Esophagus squamous epithelium (tissue), 5 donors: ENCODE measurements around the gene BCL7A. TPM values are rescaled to one million over a fixed set of nuclear protein-coding genes. Genes with fewer than 3 reads are reported as not detected.

Source experiments
- DNase-seq: peaks from one replicate; lab custom pipeline; 2025; lab: John Stamatoyannopoulos, UW
- H3K27ac ChIP-seq, 4 donors: fragments of 200-600 bp; sonication (generic); one replicate each; pipeline ENCODE4 v1.5.1; 2016 to 2019; ENCODE audit warnings: mild to moderate bottlenecking in 1 of 4
- H3K27me3 ChIP-seq, 4 donors: fragments of 200-600 bp; sonication (generic); 1 replicate in 3 of 4; 2 replicates in 1 of 4; pipeline versions ENCODE4 v1.5.1 to v1.6.0; 2017 to 2021; ENCODE audit warnings: antibody characterized with exemption in 1 of 4
- H3K36me3 ChIP-seq, 3 donors: fragments of 200-600 bp; sonication (generic); one replicate each; pipeline ENCODE4 v1.5.1; 2016 to 2019
- H3K4me1 ChIP-seq, 3 donors: fragments of 200-600 bp; sonication (generic); one replicate each; pipeline ENCODE4 v1.5.1; 2017 to 2019
- H3K4me3 ChIP-seq, 4 donors: fragments of 200-600 bp; sonication (generic); 1 replicate in 3 of 4; 2 replicates in 1 of 4; pipeline ENCODE4 v1.5.1; 2016 to 2019; ENCODE audit warnings: mild to moderate bottlenecking in 2 of 4, moderate library complexity in 1 of 4
- H3K9me3 ChIP-seq, 3 donors: fragments of 200-600 bp; sonication (generic); one replicate each; pipeline ENCODE4 v1.5.1; 2016 to 2019
- CTCF ChIP-seq, 6 experiments: fragments of 450-650 bp in 4 of 6; fragments of 200-600 bp in 2 of 6; sonication (generic) in 2 of 6; IDR thresholded peaks; one replicate each; pipeline ENCODE4 v1.5.1; 2016 to 2019; ENCODE audit warnings: antibody characterized with exemption in 6 of 6, mild to moderate bottlenecking in 4 of 6, moderate library complexity in 4 of 6
- POLR2A ChIP-seq, 4 donors: fragments of 450-650 bp; IDR thresholded peaks; one replicate each; pipeline ENCODE4 v1.6.1; 2017; ENCODE audit warnings: antibody characterized with exemption in 4 of 4, mild to moderate bottlenecking in 4 of 4, moderate library complexity in 3 of 4
- WGBS, 2 donors: methylation state at CpG; one replicate each; pipeline ENCODE4 v1.1.5; 2018; 5-methylcytosine and 5-hydroxymethylcytosine counted together
- intact Hi-C: fragments of 100-400 bp; cut with DNase I; formaldehyde crosslinking; loops from one replicate; pipeline ENCODE4 v1.15.0; 2022
- total RNA-seq, 4 donors: library from RNA; depleted of rRNA; stranded (reverse); fragments of >200 nt; gene quantifications; one replicate each; pipeline ENCODE4 v1.1.0, GENCODE V29; 2016
- donor health status: DM: yes; HTN: yes; CAD: no.

The BCL7A gene
- total RNA-seq, 4 donors from 2014 or later, result 2.5 to 8.6 (median 5.1) TPM

- Histone ChIP-seq H3K4me1 (peaks cover 8 to 31% (median 8%) of the 10 kb centered on the region in 3 donors), H3K9me3 (peaks cover 0 to 6% (median 0%) of the 10 kb centered on the region in 3 donors), H3K27ac (peak overlapping the region in 1 of 4 donors; percentile 72), H3K4me3 (no peak overlapping the region), H3K27me3 (peaks cover 0 to 90% (median 0%) of the 10 kb centered on the region in 4 donors), H3K36me3 (no peaks in the 10 kb centered on the region)
- 64 to 65% methylated on average over 8 to 13 of the region's 28 CpGs for WGBS, 2 donors
- intact Hi-C loops, result no loop called here
- DNase-seq, result no peak
- TF ChIP-seq CTCF (IDR thresholded peaks at IDR 0.05), result no peak
- no peak for TF ChIP-seq POLR2A (IDR thresholded peaks at IDR 0.05)
These were observed 17.8 kb upstream of the BCL7A start for GRCh38 chr12:122003651-122004611.

GRCh38 chr12:122004633-122005071, 17.0 kb upstream of the BCL7A start:
- Histone ChIP-seq H3K9me3 (no peaks in the 10 kb centered on the region), H3K27me3 (peaks cover 0 to 90% (median 0%) of the 10 kb centered on the region in 4 donors), H3K27ac (peak overlapping the region in 1 of 4 donors; percentile 72), H3K4me3 (no peak overlapping the region), H3K4me1 (peaks cover 8 to 31% (median 8%) of the 10 kb centered on the region in 3 donors), H3K36me3 (no peaks in the 10 kb centered on the region)
- intact Hi-C loops, result no loop called here
- 21 to 44% methylated on average over 9 to 12 of the region's 12 CpGs for WGBS, 2 donors
- no peak for DNase-seq
- TF ChIP-seq CTCF (IDR thresholded peaks at IDR 0.05) (no peak), POLR2A (IDR thresholded peaks at IDR 0.05) (no peak)

GRCh38 chr12:122005252-122005776, 16.4 kb upstream of the BCL7A start:
- DNase-seq, result no peak
- peak overlapping the region in 1 of 4 donors; percentile 29 for H3K27ac ChIP-seq
- TF ChIP-seq POLR2A (IDR thresholded peaks at IDR 0.05), result no peak
- WGBS, 2 donors, result 76 to 82% methylated on average over 9 to 10 of the region's 11 CpGs
- no peak overlapping the region for H3K4me3 ChIP-seq
- no peaks in the 10 kb centered on the region for H3K36me3 ChIP-seq
- intact Hi-C loops, result no loop called here
- peaks cover 8 to 31% (median 8%) of the 10 kb centered on the region in 3 donors for H3K4me1 ChIP-seq
- H3K27me3 ChIP-seq, result peaks cover 0 to 90% (median 0%) of the 10 kb centered on the region in 4 donors
- H3K9me3 ChIP-seq, result no peaks in the 10 kb centered on the region

- intact Hi-C loops, result no loop called here
- H3K9me3 ChIP-seq, result no peaks in the 10 kb centered on the region
- H3K4me1 ChIP-seq, result peaks cover 8 to 31% (median 8%) of the 10 kb centered on the region in 3 donors
- no peak for DNase-seq
- H3K4me3 ChIP-seq, result no peak overlapping the region
- no peaks in the 10 kb centered on the region for H3K36me3 ChIP-seq
- TF ChIP-seq CTCF (IDR thresholded peaks at IDR 0.05) (no peak), POLR2A (IDR thresholded peaks at IDR 0.05) (no peak)
- WGBS, 2 donors, result 85 to 91% methylated on average over 13 to 19 of the region's 24 CpGs
- H3K27me3 ChIP-seq, result peaks cover 0 to 96% (median 0%) of the 10 kb centered on the region in 4 donors
- H3K27ac ChIP-seq, result no peak overlapping the region
These were observed 15.3 kb upstream of the BCL7A start for GRCh38 chr12:122006186-122006926.

- intact Hi-C loops, result no loop called here
- Histone ChIP-seq H3K27ac (no peak overlapping the region), H3K4me3 (no peak overlapping the region), H3K9me3 (no peaks in the 10 kb centered on the region), H3K4me1 (peaks cover 0 to 8% (median 4%) of the 10 kb centered on the region in 3 donors), H3K27me3 (peaks cover 0 to 92% (median 0%) of the 10 kb centered on the region in 4 donors), H3K36me3 (no peaks in the 10 kb centered on the region)
- 83 to 88% methylated on average over 4 to 7 of the region's 9 CpGs for WGBS, 2 donors
- DNase-seq, result no peak
- TF ChIP-seq CTCF (IDR thresholded peaks at IDR 0.05) (no peak), POLR2A (IDR thresholded peaks at IDR 0.05) (no peak)
These were observed 11.9 kb upstream of the BCL7A start for GRCh38 chr12:122009741-122010140.
